Esophagus (tissue), 2 donors: ENCODE results near the gene PKN3. TPM values are rescaled to one million over a fixed set of nuclear protein-coding genes. Genes with fewer than 3 reads are reported as not detected.

Experiments
- H3K27ac ChIP-seq, 2 donors: one replicate each; pipeline ENCODE4 v1.5.1; 2013; ENCODE audit warnings: low read depth in 2 of 2, mild to moderate bottlenecking in 2 of 2, inconsistent platforms in 1 of 2, low read length in 1 of 2, moderate library complexity in 1 of 2
- H3K27me3 ChIP-seq, 2 donors: one replicate each; pipeline ENCODE4 v1.6.1; 2013; ENCODE audit warnings: low read length in 2 of 2, control low read depth in 1 of 2, mild to moderate bottlenecking in 1 of 2; ENCODE audit not compliant: insufficient read depth in 2 of 2, control insufficient read depth in 1 of 2
- H3K36me3 ChIP-seq, 2 donors: one replicate each; pipeline ENCODE4 v1.6.1; 2013; ENCODE audit warnings: low read length in 1 of 2; ENCODE audit not compliant: control insufficient read depth in 2 of 2, insufficient read depth in 2 of 2
- H3K4me1 ChIP-seq, 2 donors: one replicate each; pipeline ENCODE4 v1.6.1; 2013; ENCODE audit warnings: low read length in 1 of 2; ENCODE audit not compliant: control insufficient read depth in 2 of 2, insufficient read depth in 2 of 2
- H3K4me3 ChIP-seq, 2 donors: one replicate each; pipeline ENCODE4 v1.5.1; 2013; ENCODE audit warnings: low read length in 2 of 2, mild to moderate bottlenecking in 2 of 2, low read depth in 1 of 2, moderate library complexity in 1 of 2
- H3K9me3 ChIP-seq, 2 donors: one replicate each; pipeline ENCODE4 v1.6.1; 2013; ENCODE audit warnings: mild to moderate bottlenecking in 2 of 2, low read depth in 1 of 2, low read length in 1 of 2, moderate library complexity in 1 of 2; ENCODE audit not compliant: control insufficient read depth in 2 of 2, insufficient read depth in 1 of 2
- WGBS, 2 donors: extraction: QIAGEN DNeasy Blood & Tissue Kit; methylation state at CpG; one replicate each; pipeline ENCODE4 v1.1.7; 2013; 5-methylcytosine and 5-hydroxymethylcytosine counted together
- polyA plus RNA-seq, 2 donors: library from polyadenylated mRNA; stranded (reverse); fragments of 200-250 nt; gene quantifications; one replicate each; pipeline ENCODE4 v1.2.3, GENCODE V29; 2013
- donor health status: healthy with polysubstance abuse.
- donor health status: Bipolar disorder and iron deficiency.

The PKN3 gene
- polyA plus RNA-seq, 2 donors, result 3.5 to 4.3 TPM

- H3K4me1 ChIP-seq, result no peaks in the 10 kb centered on the region
- WGBS, 2 donors, result 93% methylated on average over 22 of the region's 22 CpGs
- H3K36me3 ChIP-seq, result peaks cover 14 to 37% of the 10 kb centered on the region in 2 donors
- H3K9me3 ChIP-seq, result no peaks in the 10 kb centered on the region
- no peak overlapping the region for H3K4me3 ChIP-seq
- no peaks in the 10 kb centered on the region for H3K27me3 ChIP-seq
- H3K27ac ChIP-seq, result no peak overlapping the region
Observed at GRCh38 chr9:128750926-128751595, 48.8 kb downstream of the PKN3 start.

GRCh38 chr9:128753627-128754026, 51.3 kb downstream of the PKN3 start:
- Histone ChIP-seq H3K36me3 (peaks cover 14 to 37% of the 10 kb centered on the region in 2 donors), H3K4me1 (no peaks in the 10 kb centered on the region), H3K27ac (no peak overlapping the region), H3K27me3 (no peaks in the 10 kb centered on the region), H3K4me3 (no peak overlapping the region), H3K9me3 (no peaks in the 10 kb centered on the region)
- 95% methylated on average over 16 of the region's 16 CpGs for WGBS, 2 donors

GRCh38 chr9:128757602-128758001, 55.3 kb downstream of the PKN3 start:
- no peaks in the 10 kb centered on the region for H3K9me3 ChIP-seq
- H3K4me3 ChIP-seq, result no peak overlapping the region
- WGBS, 2 donors, result 91 to 92% methylated on average over 6 of the region's 6 CpGs
- peaks cover 9 to 21% of the 10 kb centered on the region in 2 donors for H3K36me3 ChIP-seq
- H3K27ac ChIP-seq, result no peak overlapping the region
- H3K27me3 ChIP-seq, result no peaks in the 10 kb centered on the region
- no peaks in the 10 kb centered on the region for H3K4me1 ChIP-seq

- no peak overlapping the region for H3K27ac ChIP-seq
- no peaks in the 10 kb centered on the region for H3K27me3 ChIP-seq
- no peaks in the 10 kb centered on the region for H3K9me3 ChIP-seq
- 82% methylated on average over 9 of the region's 9 CpGs for WGBS, 2 donors
- H3K36me3 ChIP-seq, result peaks cover 4 to 9% of the 10 kb centered on the region in 2 donors
- no peaks in the 10 kb centered on the region for H3K4me1 ChIP-seq
- H3K4me3 ChIP-seq, result no peak overlapping the region
Observed at GRCh38 chr9:128762671-128763449, 60.6 kb downstream of the PKN3 start.

- Histone ChIP-seq H3K9me3 (no peaks in the 10 kb centered on the region), H3K4me1 (no peaks in the 10 kb centered on the region), H3K36me3 (peaks cover 4 to 9% of the 10 kb centered on the region in 2 donors), H3K27me3 (no peaks in the 10 kb centered on the region), H3K27ac (no peak overlapping the region), H3K4me3 (no peak overlapping the region)
- WGBS, 2 donors, result 78 to 85% methylated on average over 6 of the region's 6 CpGs
Observed at GRCh38 chr9:128764361-128764760, 62.1 kb downstream of the PKN3 start.

- Histone ChIP-seq H3K4me3 (no peak overlapping the region), H3K9me3 (no peaks in the 10 kb centered on the region)
- WGBS, 2 donors, result 66 to 80% methylated on average over 3 of the region's 3 CpGs
Observed at GRCh38 chr9:128765499-128765898, 63.2 kb downstream of the PKN3 start.

GRCh38 chr9:128768606-128769005, 66.3 kb downstream of the PKN3 start:
- no peak overlapping the region for H3K27ac ChIP-seq
- no peaks in the 10 kb centered on the region for H3K4me1 ChIP-seq
- H3K9me3 ChIP-seq, result no peaks in the 10 kb centered on the region
- 89 to 91% methylated on average over 6 of the region's 6 CpGs for WGBS, 2 donors
- H3K27me3 ChIP-seq, result no peaks in the 10 kb centered on the region
- no peak overlapping the region for H3K4me3 ChIP-seq
- H3K36me3 ChIP-seq, result peaks cover 0 to 5% of the 10 kb centered on the region in 2 donors

More at GRCh38 chr9:128765499-128765898, 63.2 kb downstream of the PKN3 start:
- H3K4me1 ChIP-seq, result no peaks in the 10 kb centered on the region
- no peak overlapping the region for H3K27ac ChIP-seq
- no peaks in the 10 kb centered on the region for H3K27me3 ChIP-seq
- peaks cover 4 to 9% of the 10 kb centered on the region in 2 donors for H3K36me3 ChIP-seq

Other genes starting within 250 kb of the PKN3 start
- gene ODF2, start 246.5 kb upstream of the PKN3 start, polyA plus RNA-seq, result 10 to 100 TPM; 10.0 to 12.6 TPM
- 10 to 100 TPM in 1 of 2 donors, 1 to 10 TPM in 1; 9.5 to 12.8 TPM for gene GLE1, start 197.8 kb upstream of the PKN3 start, polyA plus RNA-seq
- gene SPTAN1, start 149.9 kb upstream of the PKN3 start, polyA plus RNA-seq, result 100 to 1,000 TPM; 101 to 109 TPM
- 10 to 100 TPM; 45.7 to 48.0 TPM for gene DYNC2I2, start 45.7 kb upstream of the PKN3 start, polyA plus RNA-seq
- gene SET, start 13.3 kb upstream of the PKN3 start, polyA plus RNA-seq, result 100 to 1,000 TPM in 1 of 2 donors, 10 to 100 TPM in 1; 66.3 to 126 TPM
- gene ZDHHC12, start 21.6 kb downstream of the PKN3 start, polyA plus RNA-seq, result 10 to 100 TPM; 73.2 to 76.0 TPM
- 10 to 100 TPM; 15.1 to 16.8 TPM for gene ZER1, start 69.4 kb downstream of the PKN3 start, polyA plus RNA-seq
- 10 to 100 TPM in 1 of 2 donors, 1 to 10 TPM in 1; 9.7 to 10.8 TPM for gene TBC1D13, start 84.8 kb downstream of the PKN3 start, polyA plus RNA-seq
- 10 to 100 TPM; 21.0 to 26.2 TPM for gene ENDOG, start 116.0 kb downstream of the PKN3 start, polyA plus RNA-seq
- gene SPOUT1, start 127.3 kb downstream of the PKN3 start, polyA plus RNA-seq, result 10 to 100 TPM; 23.6 to 26.6 TPM
- 1 to 10 TPM; 4.0 to 6.7 TPM for gene KYAT1, start 179.4 kb downstream of the PKN3 start, polyA plus RNA-seq
- gene LRRC8A, start 179.6 kb downstream of the PKN3 start, polyA plus RNA-seq, result 10 to 100 TPM; 38.5 to 55.6 TPM
- 10 to 100 TPM; 19.8 to 39.5 TPM for gene PHYHD1, start 218.5 kb downstream of the PKN3 start, polyA plus RNA-seq
- 10 to 100 TPM in 1 of 2 donors, 1 to 10 TPM in 1; 5.3 to 11.6 TPM for gene DOLK, start 245.1 kb downstream of the PKN3 start, polyA plus RNA-seq
- gene NUP188, start 245.2 kb downstream of the PKN3 start, polyA plus RNA-seq, result 10 to 100 TPM; 19.7 to 21.8 TPM